K562 (cell line): ENCODE results near the gene FOXL2NB. TPM values are rescaled to one million over a fixed set of nuclear protein-coding genes. Genes with fewer than 3 reads are reported as not detected.

Experiments used
- BCLAF1 ChIP-seq, 2 experiments: fragments of 450-650 bp in 1 of 2; IDR thresholded peaks; 2 replicates each; pipeline ENCODE4 v1.6.1; 2011 to 2017; ENCODE audit warnings: low read depth in 2 of 2, antibody characterized with exemption in 1 of 2, borderline replicate concordance in 1 of 2, low read length in 1 of 2, mild to moderate bottlenecking in 1 of 2, mixed read lengths in 1 of 2; ENCODE audit not compliant: control insufficient read depth in 1 of 2
- MYC ChIP-seq, 2 experiments: fragments of 250-450 bp in 1 of 2; sonication (Bioruptor Pico) in 1 of 2; IDR thresholded peaks; 2 replicates each; pipeline versions ENCODE4 v1.5.1 to v1.6.1; 2012 to 2021; ENCODE audit warnings: low read depth in 2 of 2, borderline replicate concordance in 1 of 2, improper control_type of control experiment in 1 of 2, low read length in 1 of 2, mild to moderate bottlenecking in 1 of 2, moderate library complexity in 1 of 2
- NCOA1 ChIP-seq: fragments of 450-650 bp; IDR thresholded peaks from 2 replicates; pipeline ENCODE4 v1.6.1; 2016; ENCODE audit warnings: low read depth
- NFE2 ChIP-seq: IDR thresholded peaks from 2 replicates; pipeline ENCODE4 v1.6.1; 2014; ENCODE audit warnings: antibody characterized with exemption, low read depth
- NR2C2 ChIP-seq, 2 experiments: fragments of 200-800 bp in 1 of 2; sonication (Bioruptor generic) in 1 of 2; sonication (generic) in 1 of 2; formaldehyde crosslinking in 1 of 2; IDR thresholded peaks; 2 replicates each; pipeline versions ENCODE4 v1.6.1 to v1.8.0; 2016 to 2022; ENCODE audit warnings: mild to moderate bottlenecking in 1 of 2, missing compliant biosample characterization in 1 of 2, missing genetic modification characterization in 1 of 2, missing genetic modification reagents in 1 of 2
- PTTG1 ChIP-seq: fragments of 450-650 bp; IDR thresholded peaks from 2 replicates; pipeline ENCODE4 v1.6.1; 2016; ENCODE audit warnings: low read depth, mild to moderate bottlenecking, missing genetic modification characterization, missing compliant biosample characterization
- RNF2 ChIP-seq: sonication (generic); IDR thresholded peaks from 2 replicates; pipeline ENCODE4 v1.6.1; 2016
- SP2 ChIP-seq: IDR thresholded peaks from 2 replicates; pipeline ENCODE4 v1.6.1; 2011; ENCODE audit warnings: mild to moderate bottlenecking, low read depth, low read length, moderate library complexity; ENCODE audit not compliant: poor library complexity, severe bottlenecking; ENCODE audit errors: extremely low read depth
- SPI1 ChIP-seq: IDR thresholded peaks from 2 replicates; pipeline ENCODE4 v1.6.1; 2011; ENCODE audit warnings: low read depth, low read length, control low read depth, borderline replicate concordance
- STAG1 ChIP-seq: sonication (generic); formaldehyde crosslinking; IDR thresholded peaks from 2 replicates; pipeline ENCODE4 v1.5.0; 2020; ENCODE audit warnings: missing genetic modification reagents, borderline replicate concordance
- TAF7 ChIP-seq: fragments of 450-650 bp; IDR thresholded peaks from 2 replicates; pipeline ENCODE4 v1.6.1; 2016; ENCODE audit warnings: missing genetic modification characterization, missing compliant biosample characterization
- UBTF ChIP-seq, 2 experiments: IDR thresholded peaks; 2 replicates each; pipeline ENCODE4 v1.6.1; 2012; ENCODE audit warnings: improper control_type of control experiment in 2 of 2, low read depth in 2 of 2, low read length in 2 of 2, borderline replicate concordance in 1 of 2
- ZNF395 ChIP-seq: fragments of 200-800 bp; sonication (Bioruptor generic); IDR thresholded peaks from 2 replicates; pipeline ENCODE4 v1.6.1; 2017; ENCODE audit warnings: missing genetic modification characterization, missing compliant biosample characterization
- ZNF830 ChIP-seq: fragments of 250-450 bp; sonication (Bioruptor Pico); IDR thresholded peaks from 2 replicates; pipeline ENCODE4 v1.5.0; 2021; ENCODE audit warnings: mild to moderate bottlenecking
- polyA plus RNA-seq, 8 experiments: library from polyadenylated mRNA; depleted of rRNA in 4 of 8; stranded (reverse) in 5 of 8; unstranded in 3 of 8; fragments of >200 nt; fragmentation: Nextera tagmentation in 2 of 8; fragmentation: Illumina TruSeq in 1 of 8; extraction: Ambion mirVana in 2 of 8; extraction: Trizol in 1 of 8; gene quantifications; 2 replicates each; pipeline versions ENCODE4 v1.2.1 to v1.2.3, GENCODE V29; 2011 to 2014; ENCODE audit warnings: inconsistent platforms in 1 of 8, missing spikeins in 1 of 8
- total RNA-seq, 7 experiments: library from RNA; depleted of rRNA in 6 of 7; stranded (reverse); fragments of >200 nt in 6 of 7; fragmentation: Illumina TruSeq in 2 of 7; extraction: Trizol in 2 of 7; gene quantifications; 2 replicates each; pipeline versions ENCODE4 v1.2.1 to v1.2.3, GENCODE V29; 2011 to 2021; ENCODE audit warnings: low replicate concordance in 1 of 7
- TF ChIP-seq, protein P1 (sequence below): sonication (generic); formaldehyde crosslinking; IDR thresholded peaks from 2 replicates; pipeline ENCODE4 v1.5.0; 2020; ENCODE audit warnings: missing genetic modification reagents

Gene FOXL2NB
- total and polyA plus RNA-seq, 9 of the 15 experiments (the other 6 are each of a cell fraction or from before 2014, with no cell fraction given) = 0.71 to 17.4 (median 9.0) TPM

DNA sequence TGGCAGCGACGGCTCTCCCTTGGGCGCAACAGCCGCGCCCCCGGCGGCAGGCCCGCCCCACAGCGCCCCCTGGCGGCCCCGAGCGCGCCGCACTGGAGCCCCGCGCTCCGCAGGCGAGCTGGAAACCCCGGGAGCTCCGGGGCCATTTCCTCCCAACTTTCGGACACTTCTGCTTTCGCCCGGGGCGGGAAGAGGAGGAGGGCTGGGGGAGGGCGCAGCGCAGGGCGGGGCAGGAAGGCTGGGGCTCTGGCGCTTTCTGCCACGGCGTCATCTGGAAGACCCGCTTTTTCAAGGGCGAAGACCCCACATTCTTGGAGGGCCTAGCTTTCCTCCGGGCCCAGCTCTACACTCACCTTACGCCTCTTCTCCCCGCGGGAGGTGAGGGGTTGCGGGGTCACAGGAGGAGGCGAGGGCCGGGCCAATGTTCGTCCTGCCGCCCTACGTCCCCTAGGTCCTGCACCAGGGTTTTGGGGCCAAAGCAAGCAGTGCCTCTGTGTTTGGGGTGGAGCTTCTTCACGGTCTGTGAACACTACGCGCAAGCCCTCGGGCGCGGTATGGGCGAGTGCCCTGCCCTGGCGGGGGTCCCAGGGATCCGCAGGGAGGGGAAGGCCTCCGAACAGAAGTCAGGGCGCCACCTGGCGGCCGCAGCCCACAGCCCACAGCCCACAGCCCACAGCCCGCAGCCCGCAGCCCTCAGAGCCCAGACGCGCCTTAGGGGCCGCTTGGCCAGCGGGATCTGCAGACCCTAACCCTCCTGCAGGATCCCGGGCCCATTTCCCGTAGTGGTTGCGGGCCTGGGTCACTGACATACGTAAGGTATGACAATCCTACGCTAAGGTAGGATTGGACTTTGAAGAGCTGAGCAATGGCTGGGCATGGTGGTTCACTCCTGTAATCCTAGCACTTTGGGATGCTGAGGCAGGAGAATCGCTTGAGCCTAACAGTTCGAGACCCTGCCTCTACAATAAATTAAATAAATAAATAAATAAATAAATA, 31.2 kb upstream of the FOXL2NB start (continued):
- TF ChIP-seq MYC (IDR thresholded peaks at IDR 0.05; ENCODE audit: low read depth, low read length) = peak; percentile 60
- no peak for TF ChIP-seq MYC (CRISPR knock-in tag; IDR thresholded peaks at IDR 0.05; ENCODE audit: borderline replicate concordance, low read depth)
- TF ChIP-seq TAF7 (tag) = peak; percentile 39; the same call in 1 of the 2 replicates
- 0 out of 2 replicates have a peak, but pooled peaks have one; percentile 2 for TF ChIP-seq NFE2
- TF ChIP-seq NCOA1 = peak; percentile 39; the same call in 1 of the 2 replicates
- peak; percentile 45 for TF ChIP-seq ZNF395 (CRISPR knock-in tag)
- TF ChIP-seq, protein P1, sequence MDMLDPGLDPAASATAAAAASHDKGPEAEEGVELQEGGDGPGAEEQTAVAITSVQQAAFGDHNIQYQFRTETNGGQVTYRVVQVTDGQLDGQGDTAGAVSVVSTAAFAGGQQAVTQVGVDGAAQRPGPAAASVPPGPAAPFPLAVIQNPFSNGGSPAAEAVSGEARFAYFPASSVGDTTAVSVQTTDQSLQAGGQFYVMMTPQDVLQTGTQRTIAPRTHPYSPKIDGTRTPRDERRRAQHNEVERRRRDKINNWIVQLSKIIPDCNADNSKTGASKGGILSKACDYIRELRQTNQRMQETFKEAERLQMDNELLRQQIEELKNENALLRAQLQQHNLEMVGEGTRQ (CRISPR knock-in tag) = no peak
- TF ChIP-seq RNF2 = peak; percentile 55; the same call in 1 of the 2 replicates
- peak; percentile 80; the same call in 1 of the 2 replicates for TF ChIP-seq ZNF830
- TF ChIP-seq NR2C2 (CRISPR knock-in tag; IDR thresholded peaks at IDR 0.05) = no peak; the same call in 1 of the 2 replicates
- peak; percentile 90 for TF ChIP-seq NR2C2 (tag; IDR thresholded peaks at IDR 0.05)
- TF ChIP-seq BCLAF1 (IDR thresholded peaks at IDR 0.05; ENCODE audit: borderline replicate concordance in 1 of 2, control insufficient read depth in 1 of 2, low read depth in 2 of 2, low read length in 1 of 2) = 0 out of 4 replicates have a peak, but pooled peaks of 1 of the 2 experiments have one; percentile 37
- TF ChIP-seq UBTF (IDR thresholded peaks at IDR 0.05; ENCODE audit: borderline replicate concordance in 1 of 2, low read depth in 2 of 2, low read length in 2 of 2) = peak; percentile 89 to 90
- TF ChIP-seq SP2 = no peak
- TF ChIP-seq PTTG1 (tag) = no peak
- peak; percentile 96 for TF ChIP-seq SPI1
- TF ChIP-seq STAG1 (CRISPR knock-in tag) = peak; percentile 70; the same call in 1 of the 2 replicates
